ENCODE results near the gene STRADA. TPM values are rescaled to one million over a fixed set of nuclear protein-coding genes. Genes with fewer than 3 reads are reported as not detected.
A peak's percentile ranks its signal among the peaks of the same experiment; 100 is the strongest.

Gene STRADA
- total RNA-seq: 10 to 100 TPM; 18.7 to 60.8 (median 32.4) TPM

GRCh38 chr17:63741408-63742173 lies at the start of gene STRADA:
STRADA (minus strand) TSS chr17:63741799; CDS start chr17:63728369, 13,430 bp downstream.
- Histone ChIP-seq H3K4me1 (peaks cover 10 to 22% (median 15%) of the 10 kb centered on the region in 4 donors), H3K4me3 (peak within 1 kb of the TSS; percentile 48 to 97 (median 88)), H3K9me3 (no peaks in the 10 kb centered on the region), H3K36me3 (peaks cover 6 to 16% (median 10%) of the 10 kb centered on the region in 4 donors), H3K27ac (peak within 1 kb of the TSS; percentile 93 to 99 (median 96)), H3K27me3 (no peaks in the 10 kb centered on the region)
- WGBS, 2 donors: 0 to 1% methylated on average over 20 to 49 of the region's 61 CpGs
- peak; percentile 99 to 100 for DNase-seq
- TF ChIP-seq POLR2A (IDR thresholded peaks at IDR 0.05): peak in 3 of 4 donors; percentile 73 to 94 (median 88)
- TF ChIP-seq EP300 (IDR thresholded peaks at IDR 0.05): peak in 1 of 4 donors; percentile 62
- peak in 1 of 6 experiments; percentile 29 for TF ChIP-seq CTCF (IDR thresholded peaks at IDR 0.05)
- TF ChIP-seq POLR2AphosphoS5 (IDR thresholded peaks at IDR 0.05): peak; percentile 87 to 94
- ATAC-seq (ENCODE audit: low FRiP score in 2 of 2): peak; percentile 100

GRCh38 chr17:63790057-63790456 lies 48.5 kb upstream of the STRADA start:
- H3K27me3 ChIP-seq: no peaks in the 10 kb centered on the region
- H3K9me3 ChIP-seq: no peaks in the 10 kb centered on the region
- H3K4me1 ChIP-seq: peaks cover 0 to under 1% (median 0%) of the 10 kb centered on the region in 4 donors
- H3K27ac ChIP-seq: no peak overlapping the region
- no peak for TF ChIP-seq EP300 (IDR thresholded peaks at IDR 0.05)
- no peak for TF ChIP-seq CTCF (IDR thresholded peaks at IDR 0.05)
- no peak for TF ChIP-seq POLR2A (IDR thresholded peaks at IDR 0.05)
- no peak for TF ChIP-seq POLR2AphosphoS5 (IDR thresholded peaks at IDR 0.05)
- ATAC-seq (ENCODE audit: low FRiP score in 2 of 2) (no peak), DNase-seq (no peak)
- no peak overlapping the region for H3K4me3 ChIP-seq
- 91 to 93% methylated on average over 6 of the region's 6 CpGs for WGBS, 2 donors
- peaks cover 44 to 91% (median 66%) of the 10 kb centered on the region in 4 donors for H3K36me3 ChIP-seq

- Histone ChIP-seq H3K36me3 (peaks cover 21 to 79% (median 44%) of the 10 kb centered on the region in 4 donors), H3K27me3 (no peaks in the 10 kb centered on the region), H3K27ac (no peak overlapping the region), H3K4me3 (no peak overlapping the region), H3K9me3 (no peaks in the 10 kb centered on the region), H3K4me1 (peaks cover 0 to 7% (median 4%) of the 10 kb centered on the region in 4 donors)
- WGBS, 2 donors: 94% methylated on average over 13 of the region's 13 CpGs
- DNase-seq (no peak), ATAC-seq (ENCODE audit: low FRiP score in 2 of 2) (no peak)
- TF ChIP-seq EP300 (IDR thresholded peaks at IDR 0.05) (no peak), POLR2AphosphoS5 (IDR thresholded peaks at IDR 0.05) (no peak), POLR2A (IDR thresholded peaks at IDR 0.05) (no peak), CTCF (IDR thresholded peaks at IDR 0.05) (no peak)
These were observed 45.5 kb upstream of the STRADA start for GRCh38 chr17:63786971-63787711.

- TF ChIP-seq POLR2A (IDR thresholded peaks at IDR 0.05) (no peak), CTCF (IDR thresholded peaks at IDR 0.05) (no peak), EP300 (IDR thresholded peaks at IDR 0.05) (no peak), POLR2AphosphoS5 (IDR thresholded peaks at IDR 0.05) (no peak)
- H3K27ac ChIP-seq: no peak overlapping the region
- no peaks in the 10 kb centered on the region for H3K27me3 ChIP-seq
- DNase-seq (no peak), ATAC-seq (ENCODE audit: low FRiP score in 2 of 2) (no peak)
- H3K4me3 ChIP-seq: no peak overlapping the region
- peaks cover 0 to 14% (median 4%) of the 10 kb centered on the region in 4 donors for H3K4me1 ChIP-seq
- peaks cover 16 to 71% (median 40%) of the 10 kb centered on the region in 4 donors for H3K36me3 ChIP-seq
- no peaks in the 10 kb centered on the region for H3K9me3 ChIP-seq
- 96 to 100% methylated on average over 1 of the region's 1 CpG for WGBS, 2 donors
These were observed 44.5 kb upstream of the STRADA start for GRCh38 chr17:63786117-63786516.
